ENCODE results near the gene ZSCAN32.
A peak's percentile ranks its signal among the peaks of the same experiment; 100 is the strongest.

Gene ZSCAN32

GRCh38 chr16:3400779-3401688 lies at the start of gene ZSCAN32, which contains the start of gene ZNF174:
Gene ZSCAN32 (minus strand): TSS chr16:3401004. CDS start chr16:3397557, 3,447 bp downstream.
Gene ZNF174 (plus strand): TSS chr16:3401215. CDS start chr16:3402005, 790 bp downstream.
- peak; percentile 99 for DNase-seq

DNA sequence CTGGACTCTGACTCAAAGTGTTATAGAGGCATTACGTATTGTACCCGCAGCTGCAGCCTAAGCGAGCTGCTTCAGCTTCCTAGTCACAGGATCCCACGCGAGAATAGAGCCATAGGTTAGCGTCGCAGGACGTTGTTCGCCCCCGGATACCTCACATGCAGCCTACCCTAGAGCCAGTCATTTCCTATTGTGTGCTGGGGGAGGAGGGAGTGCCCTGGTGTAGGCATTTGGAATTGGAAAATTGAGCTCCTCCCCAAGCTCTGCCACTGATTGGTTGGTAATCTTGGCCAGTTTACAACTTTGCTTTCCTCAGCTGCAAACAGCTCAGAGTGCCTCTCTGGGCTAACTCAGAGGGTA lies 43.2 kb upstream of the ZSCAN32 start:
- peak; percentile 77 for DNase-seq

GRCh38 chr16:3443108-3444031 lies 42.6 kb upstream of the ZSCAN32 start, which contains the start of the genes NAA60 and ZNF597:
Gene NAA60 (plus strand): TSS chr16:3443680. CDS start chr16:3476228, 32,548 bp downstream.
Gene ZNF597 (minus strand): TSS chr16:3443504. CDS start chr16:3443153, 351 bp downstream.
- peak; percentile 93 for DNase-seq

GRCh38 chr16:3439637-3440036 lies 38.8 kb upstream of the ZSCAN32 start:
- DNase-seq: no peak

DNA sequence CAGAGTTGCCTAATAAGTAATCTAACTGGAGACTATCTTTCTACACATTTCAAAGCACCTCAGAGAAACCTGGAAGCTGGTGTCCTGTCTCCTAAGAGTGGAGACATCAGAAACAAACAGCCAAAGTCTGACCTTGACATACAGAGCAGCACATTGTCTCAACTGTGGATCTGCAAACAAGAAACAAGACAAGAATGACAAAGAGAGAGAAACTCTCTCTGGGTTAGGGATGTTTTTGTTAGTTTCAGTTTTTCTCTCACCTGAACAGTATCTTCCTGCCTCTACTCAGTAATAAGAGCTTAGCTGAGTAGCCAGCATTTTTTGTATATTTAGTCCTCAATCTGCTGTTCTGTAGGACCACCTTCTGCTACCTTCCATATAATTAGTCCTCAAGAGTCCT lies 33.6 kb upstream of the ZSCAN32 start:
- DNase-seq: no peak

DNA sequence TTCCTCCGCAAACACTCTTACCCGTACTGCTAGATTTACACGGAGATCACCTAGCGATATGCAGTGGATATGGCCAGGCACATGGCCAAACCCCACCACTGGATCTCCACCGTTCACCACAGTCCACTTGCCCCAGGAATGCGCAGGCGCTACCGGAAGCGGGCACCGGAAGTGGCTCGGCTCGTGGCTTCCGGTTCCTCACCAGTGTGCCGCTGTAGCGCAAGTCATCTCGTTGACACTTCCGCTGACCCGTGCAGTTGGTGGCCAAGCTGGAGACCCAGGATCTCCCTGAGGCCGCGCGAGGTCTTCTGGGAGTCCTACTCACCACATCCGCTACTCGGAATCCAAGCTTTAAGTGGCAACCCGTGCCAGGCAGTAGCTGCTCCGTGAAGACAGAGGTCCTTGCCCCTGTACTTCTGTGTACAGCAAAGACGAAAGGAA lies 31.0 kb upstream of the ZSCAN32 start:
- DNase-seq: peak; percentile 51

GRCh38 chr16:3413730-3414379 lies 13.1 kb upstream of the ZSCAN32 start:
- DNase-seq: no peak

DNA sequence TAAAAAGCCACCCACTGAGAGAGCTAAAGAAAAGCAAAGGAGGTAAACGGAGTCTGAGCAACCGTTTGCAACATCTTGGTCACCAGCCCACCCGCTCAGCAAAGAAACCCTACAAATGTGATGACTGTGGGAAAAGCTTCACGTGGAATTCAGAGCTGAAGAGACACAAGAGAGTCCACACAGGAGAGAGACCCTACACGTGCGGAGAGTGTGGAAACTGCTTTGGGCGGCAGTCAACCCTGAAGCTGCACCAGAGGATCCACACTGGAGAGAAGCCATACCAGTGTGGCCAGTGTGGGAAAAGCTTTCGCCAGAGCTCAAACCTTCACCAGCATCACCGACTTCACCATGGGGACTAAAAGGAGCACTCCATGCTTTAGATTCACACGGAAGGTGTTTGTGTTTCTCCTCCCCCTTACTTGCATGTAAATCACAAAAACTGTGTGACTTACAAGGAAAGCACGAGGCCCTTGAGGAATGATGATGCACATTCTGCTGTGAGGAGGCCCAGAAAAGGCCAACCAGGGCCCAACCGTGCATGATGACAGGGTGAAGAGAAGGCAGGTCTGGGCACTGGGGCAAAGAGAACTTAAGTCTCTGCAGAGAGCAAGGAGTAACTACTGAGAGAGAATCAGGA lies 7.9 kb upstream of the ZSCAN32 start:
- DNase-seq: no peak

DNA sequence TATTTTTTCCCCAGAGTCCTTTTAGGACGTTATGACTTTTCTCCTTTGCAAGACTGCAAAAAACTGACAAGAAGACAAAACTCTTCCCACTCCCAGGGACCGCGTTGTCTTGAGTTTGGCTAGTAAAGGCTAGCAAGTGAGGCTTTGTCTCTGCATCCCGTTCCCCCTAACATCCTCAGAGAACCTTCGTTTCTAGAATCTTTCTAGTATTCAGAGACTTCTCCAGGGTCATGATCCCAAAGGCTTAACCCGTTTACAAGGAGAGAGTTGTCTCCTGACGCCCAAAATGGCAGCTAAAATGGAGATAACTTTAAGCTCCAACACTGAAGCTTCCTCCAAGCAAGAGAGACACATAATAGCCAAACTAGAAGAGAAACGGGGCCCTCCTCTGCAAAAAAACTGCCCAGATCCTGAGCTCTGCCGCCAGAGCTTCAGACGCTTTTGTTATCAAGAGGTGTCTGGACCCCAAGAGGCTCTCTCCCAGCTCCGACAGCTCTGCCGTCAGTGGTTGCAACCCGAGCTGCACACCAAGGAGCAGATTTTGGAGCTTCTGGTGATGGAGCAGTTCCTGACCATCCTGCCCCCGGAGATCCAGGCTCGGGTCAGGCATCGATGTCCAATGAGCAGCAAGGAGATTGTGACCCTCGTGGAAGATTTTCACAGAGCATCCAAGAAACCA lies 1.1 kb upstream of the ZSCAN32 start:
- DNase-seq: no peak

GRCh38 chr16:3400446-3400778 lies 392 bp downstream of the ZSCAN32 start:
- DNase-seq: no peak

- DNase-seq: no peak
Measured at GRCh38 chr16:3389663-3390338, 11.0 kb downstream of the ZSCAN32 start.

GRCh38 chr16:3388325-3388724 lies 12.5 kb downstream of the ZSCAN32 start:
- no peak for DNase-seq

- no peak for DNase-seq
Measured at GRCh38 chr16:3383045-3383448, 17.8 kb downstream of the ZSCAN32 start.

GRCh38 chr16:3377917-3378316 lies 22.9 kb downstream of the ZSCAN32 start:
- no peak for DNase-seq

- DNase-seq: no peak
Measured at GRCh38 chr16:3375680-3376079, 25.1 kb downstream of the ZSCAN32 start.

DNA sequence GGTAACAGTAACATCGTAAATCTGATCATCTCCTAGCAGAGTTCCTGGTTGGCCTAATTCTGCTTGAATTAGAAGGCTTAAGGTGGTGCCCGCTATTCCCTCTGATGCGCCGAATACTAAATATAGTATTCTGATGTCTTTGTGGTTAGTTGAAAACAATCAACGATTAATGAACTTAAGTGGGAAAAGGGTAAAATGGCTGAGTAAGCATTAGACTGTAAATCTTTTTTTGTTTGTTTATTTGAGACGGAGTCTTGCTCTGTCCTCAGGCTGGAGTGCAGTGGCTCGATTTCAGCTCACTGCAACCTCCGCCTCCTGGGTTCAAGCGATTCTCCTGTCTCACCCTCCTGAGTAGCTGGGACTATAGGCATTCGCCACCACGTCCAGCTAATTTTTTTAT lies 31.7 kb downstream of the ZSCAN32 start:
- no peak for DNase-seq

GRCh38 chr16:3364774-3365427 lies 35.9 kb downstream of the ZSCAN32 start:
- DNase-seq: peak; percentile 81

- DNase-seq: no peak
Measured at GRCh38 chr16:3363793-3364192, 37.0 kb downstream of the ZSCAN32 start.

- DNase-seq: no peak
Measured at GRCh38 chr16:3362931-3363330, 37.9 kb downstream of the ZSCAN32 start.

DNA sequence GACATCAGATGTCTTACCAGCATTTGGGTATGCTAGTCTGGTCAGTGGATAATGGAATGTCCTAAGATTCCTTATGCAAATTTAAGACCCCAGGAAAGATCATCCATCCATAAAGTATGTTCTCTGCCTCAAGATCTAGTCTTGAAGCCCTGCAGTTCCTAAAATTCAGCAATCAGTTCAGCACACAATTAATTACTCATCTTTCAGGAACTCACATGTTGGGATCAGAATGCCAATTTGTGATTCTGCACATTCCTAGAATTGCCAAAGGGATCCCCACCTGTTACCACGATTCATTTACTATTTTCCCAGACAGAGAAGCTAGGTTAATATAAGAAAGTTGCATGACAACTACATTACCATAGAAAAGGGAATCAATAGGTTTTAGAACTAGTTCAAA lies 41.9 kb downstream of the ZSCAN32 start:
- no peak for DNase-seq

DNA sequence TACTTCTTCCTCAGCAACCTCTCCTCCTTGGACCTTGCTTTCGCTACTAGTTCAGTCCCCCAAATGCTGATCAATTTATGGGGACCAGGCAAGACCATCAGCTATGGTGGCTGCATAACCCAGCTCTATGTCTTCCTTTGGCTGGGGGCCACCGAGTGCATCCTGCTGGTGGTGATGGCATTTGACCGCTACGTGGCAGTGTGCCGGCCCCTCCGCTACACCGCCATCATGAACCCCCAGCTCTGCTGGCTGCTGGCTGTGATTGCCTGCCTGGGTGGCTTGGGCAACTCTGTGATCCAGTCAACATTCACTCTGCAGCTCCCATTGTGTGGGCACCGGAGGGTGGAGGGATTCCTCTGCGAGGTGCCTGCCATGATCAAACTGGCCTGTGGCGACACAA lies 44.7 kb downstream of the ZSCAN32 start:
- DNase-seq: no peak

Measured in suppressor macrophage treated with lipopolysaccharide for 4 hours (primary cell).